GM21723 (cell line): ENCODE data around the gene THSD1.
"Not testable (repeated sequence)": the region's sequence is repeated elsewhere in the genome, so short reads cannot be mapped to it uniquely, and the experiment has no call there.

Experiments used
- ATAC-seq: cut with Tn5 transposase; IDR thresholded peaks from one replicate; pipeline ENCODE4 v1.9.1; 2021; ENCODE audit warnings: mild to moderate bottlenecking, moderate library complexity; ENCODE audit not compliant: unreplicated experiment

Gene THSD1

GRCh38 chr13:52362169-52362887, 43.6 kb downstream of the THSD1 start:
- ATAC-seq, result not testable (repeated sequence)

GRCh38 chr13:52361225-52361624, 44.7 kb downstream of the THSD1 start:
- ATAC-seq, result no peak

GRCh38 chr13:52359534-52359933, 46.4 kb downstream of the THSD1 start:
- ATAC-seq, result no peak

GRCh38 chr13:52356327-52356726, 49.6 kb downstream of the THSD1 start:
- ATAC-seq, result no peak

GRCh38 chr13:52353193-52353592, 52.8 kb downstream of the THSD1 start:
- ATAC-seq, result no peak

GRCh38 chr13:52348983-52349780, 56.8 kb downstream of the THSD1 start:
- no peak for ATAC-seq

- ATAC-seq, result no peak
Observed at GRCh38 chr13:52348071-52348470, 57.9 kb downstream of the THSD1 start.

GRCh38 chr13:52345631-52346251, 60.2 kb downstream of the THSD1 start:
- ATAC-seq, result no peak

- no peak for ATAC-seq
Observed at GRCh38 chr13:52345048-52345447, 60.9 kb downstream of the THSD1 start.

GRCh38 chr13:52344108-52344507, 61.9 kb downstream of the THSD1 start:
- ATAC-seq, result no peak

GRCh38 chr13:52342203-52342602, 63.8 kb downstream of the THSD1 start:
- not testable (repeated sequence) for ATAC-seq

- ATAC-seq, result not testable (repeated sequence)
Observed at GRCh38 chr13:52337828-52338455, 68.0 kb downstream of the THSD1 start.

GRCh38 chr13:52334107-52334506, 71.9 kb downstream of the THSD1 start:
- ATAC-seq, result not testable (repeated sequence)

GRCh38 chr13:52331844-52332243, 74.1 kb downstream of the THSD1 start:
- not testable (repeated sequence) for ATAC-seq
